HG02610 (cell line): Measurements from ENCODE around the gene MACROD2.

Experiments
- ATAC-seq: cut with Tn5 transposase; IDR thresholded peaks from one replicate; pipeline ENCODE4 v1.9.1; 2021; ENCODE audit warnings: mild to moderate bottlenecking, moderate library complexity; ENCODE audit not compliant: unreplicated experiment

The MACROD2 gene

GRCh38 chr20:15890407-15890982, 1895.2 kb downstream of the MACROD2 start:
- ATAC-seq, result no peak

- peak; percentile 20 for ATAC-seq
These were observed 1899.8 kb downstream of the MACROD2 start for GRCh38 chr20:15895126-15895525.

GRCh38 chr20:15895560-15896084, 1900.3 kb downstream of the MACROD2 start:
- ATAC-seq, result peak; percentile 92

GRCh38 chr20:15899967-15900366, 1904.7 kb downstream of the MACROD2 start:
- no peak for ATAC-seq

GRCh38 chr20:15900443-15900842, 1905.1 kb downstream of the MACROD2 start:
- ATAC-seq, result no peak

- no peak for ATAC-seq
These were observed 1907.2 kb downstream of the MACROD2 start for GRCh38 chr20:15902493-15902892.

GRCh38 chr20:15905661-15906060, 1910.3 kb downstream of the MACROD2 start:
- ATAC-seq, result no peak

- ATAC-seq, result no peak
These were observed 1914.7 kb downstream of the MACROD2 start for GRCh38 chr20:15909995-15910394.

- no peak for ATAC-seq
These were observed 1916.3 kb downstream of the MACROD2 start for GRCh38 chr20:15911581-15911980.

GRCh38 chr20:15913391-15914025, 1918.2 kb downstream of the MACROD2 start:
- no peak for ATAC-seq

- ATAC-seq, result no peak
These were observed 1921.3 kb downstream of the MACROD2 start for GRCh38 chr20:15916623-15917022.

GRCh38 chr20:15917283-15917682, 1922.0 kb downstream of the MACROD2 start:
- no peak for ATAC-seq

- ATAC-seq, result no peak
These were observed 1923.3 kb downstream of the MACROD2 start for GRCh38 chr20:15918631-15919030.

GRCh38 chr20:15919118-15919517, 1923.8 kb downstream of the MACROD2 start:
- ATAC-seq, result no peak

GRCh38 chr20:15921930-15922329, 1926.6 kb downstream of the MACROD2 start:
- ATAC-seq, result no peak

GRCh38 chr20:15922556-15922955, 1927.2 kb downstream of the MACROD2 start:
- peak; percentile 50 for ATAC-seq

GRCh38 chr20:15923030-15923776, 1927.9 kb downstream of the MACROD2 start:
- ATAC-seq, result peak; percentile 72

- ATAC-seq, result no peak
These were observed 1929.2 kb downstream of the MACROD2 start for GRCh38 chr20:15924556-15924955.

GRCh38 chr20:15925376-15925775, 1930.1 kb downstream of the MACROD2 start:
- no peak for ATAC-seq

GRCh38 chr20:15927893-15928650, 1932.8 kb downstream of the MACROD2 start:
- no peak for ATAC-seq

- no peak for ATAC-seq
These were observed 1933.6 kb downstream of the MACROD2 start for GRCh38 chr20:15928946-15929345.
